Stimulated activated CD8-positive, alpha-beta memory T cell treated with anti-CD3 and anti-CD28 coated beads, Interleukin-15, amount 100 ng/mL, for 4 hours (primary cell): ENCODE measurements around the gene C22orf31.

Source experiments
- DNase-seq, 2 donors: peaks; one replicate each; pipeline ENCODE4 v3.0.0-alpha.2; 2020; ENCODE audit warnings: low read depth in 2 of 2

C22orf31 gene

GRCh38 chr22:29081517-29082236 is 20.0 kb upstream of the C22orf31 start:
- no peak for DNase-seq

- DNase-seq: no peak
Observed at GRCh38 chr22:29080106-29080975, 18.7 kb upstream of the C22orf31 start.

- no peak for DNase-seq
Observed at GRCh38 chr22:29079218-29079901, 17.7 kb upstream of the C22orf31 start.

- no peak for DNase-seq
Observed at GRCh38 chr22:29078869-29079207, 17.2 kb upstream of the C22orf31 start.

- DNase-seq: no peak
Observed at GRCh38 chr22:29078036-29078868, 16.6 kb upstream of the C22orf31 start.

GRCh38 chr22:29074276-29074772 is 12.7 kb upstream of the C22orf31 start:
- no peak for DNase-seq

- DNase-seq: no peak
Observed at GRCh38 chr22:29073618-29074275, 12.1 kb upstream of the C22orf31 start.

GRCh38 chr22:29072979-29073617 is 11.5 kb upstream of the C22orf31 start, which contains the start of gene KREMEN1:
KREMEN1 (plus strand) TSS chr22:29073035; CDS start chr22:29073131, 96 bp downstream.
- DNase-seq: no peak

GRCh38 chr22:29072193-29072978 is 10.8 kb upstream of the C22orf31 start:
- peak; percentile 56 to 62 for DNase-seq

- no peak for DNase-seq
Observed at GRCh38 chr22:29071261-29072045, 9.8 kb upstream of the C22orf31 start.

GRCh38 chr22:29070490-29070889 is 8.9 kb upstream of the C22orf31 start:
- no peak for DNase-seq

- no peak for DNase-seq
Observed at GRCh38 chr22:29069463-29069862, 7.8 kb upstream of the C22orf31 start.

- no peak for DNase-seq
Observed at GRCh38 chr22:29065468-29066190, 4.0 kb upstream of the C22orf31 start.

GRCh38 chr22:29062286-29062821 is 723 bp upstream of the C22orf31 start:
- no peak for DNase-seq

GRCh38 chr22:29060931-29061330 is 700 bp downstream of the C22orf31 start:
- no peak for DNase-seq

GRCh38 chr22:29060251-29060869 is 1.3 kb downstream of the C22orf31 start:
- DNase-seq: no peak

GRCh38 chr22:29056472-29056871 is 5.2 kb downstream of the C22orf31 start:
- no peak for DNase-seq
